KOPT-K1 (cell line): ENCODE results near the gene GKN2.

Experiments used
- H3K27ac ChIP-seq: fragments of 200-600 bp; sonication (generic); 2 replicates; pipeline ENCODE4 v1.5.1; 2016; ENCODE audit warnings: antibody characterized with exemption, mild to moderate bottlenecking, low read depth, low read length; ENCODE audit not compliant: poor library complexity, severe bottlenecking
- H3K36me3 ChIP-seq: fragments of 200-600 bp; sonication (generic); 2 replicates; pipeline ENCODE4 v1.5.1; 2017; ENCODE audit warnings: antibody characterized with exemption, mild to moderate bottlenecking, low read length, moderate library complexity; ENCODE audit not compliant: insufficient read depth
- H3K9me3 ChIP-seq: fragments of 200-600 bp; sonication (generic); 2 replicates; pipeline ENCODE4 v1.5.1; 2017; ENCODE audit warnings: antibody characterized with exemption, low read length, mild to moderate bottlenecking; ENCODE audit not compliant: insufficient read depth, poor library complexity, severe bottlenecking

The GKN2 gene

DNA sequence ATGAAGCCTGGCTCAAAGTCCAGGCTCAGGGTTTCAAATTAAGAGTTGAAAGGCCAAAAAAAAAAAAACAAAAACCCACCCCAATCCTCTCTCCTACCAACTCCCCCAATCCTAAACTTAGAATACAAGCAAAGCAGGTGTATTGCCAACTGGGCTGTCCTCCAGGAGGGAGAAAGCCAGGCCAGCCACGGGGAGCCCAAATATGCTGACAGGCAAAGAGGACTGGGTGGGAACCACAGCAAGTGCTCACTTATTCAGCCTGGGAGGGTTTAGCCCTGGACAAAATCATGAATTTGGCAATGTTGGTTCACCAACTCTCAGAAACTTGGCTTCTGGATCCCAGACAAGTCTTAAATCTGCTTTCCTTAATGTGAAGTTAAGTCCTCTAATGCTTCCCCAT, 36.5 kb downstream of the GKN2 start:
- no peak overlapping the region for H3K27ac ChIP-seq
- no peaks in the 10 kb centered on the region for H3K36me3 ChIP-seq
- H3K9me3 ChIP-seq, result no peaks in the 10 kb centered on the region

DNA sequence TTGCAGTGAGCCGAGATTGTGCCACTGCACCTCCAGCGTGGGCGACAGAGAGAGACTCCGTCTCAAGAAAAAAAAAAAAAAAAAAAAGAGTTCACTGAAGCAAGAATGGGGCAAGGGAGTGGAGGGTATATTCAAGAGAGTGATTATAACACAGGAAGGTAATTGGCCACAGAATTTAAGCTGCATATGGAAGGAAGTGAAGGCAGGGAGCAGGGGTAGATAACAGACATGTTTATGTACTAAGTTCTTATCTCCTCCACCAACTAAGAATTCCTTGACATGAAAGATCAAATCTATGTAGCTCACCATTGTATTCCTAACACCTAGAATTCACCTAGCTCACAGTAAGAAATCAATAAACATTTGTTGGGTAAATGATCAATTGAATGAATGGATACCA, 37.3 kb downstream of the GKN2 start:
- H3K9me3 ChIP-seq, result no peaks in the 10 kb centered on the region
- H3K27ac ChIP-seq, result peak overlapping the region; percentile 96
- no peaks in the 10 kb centered on the region for H3K36me3 ChIP-seq

DNA sequence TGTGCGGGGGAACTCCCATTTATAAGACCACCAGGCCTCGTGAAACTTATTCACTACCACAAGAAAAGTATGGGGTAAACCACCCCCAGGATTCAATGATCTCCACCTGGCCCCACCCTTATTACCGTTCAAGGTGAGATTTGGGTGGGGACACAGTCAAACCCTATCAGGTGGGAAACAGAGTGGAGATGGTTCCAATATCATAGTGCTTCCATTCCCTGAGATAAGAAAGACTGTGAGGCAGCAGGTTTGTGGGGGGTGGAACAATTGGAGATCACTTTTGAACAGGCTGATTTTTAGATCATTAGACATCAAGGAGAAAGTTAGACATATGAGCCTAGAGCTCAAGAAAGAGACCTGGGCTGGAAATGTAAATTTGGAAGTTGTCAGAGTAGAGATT, 39.3 kb downstream of the GKN2 start:
- H3K27ac ChIP-seq, result peak overlapping the region; percentile 96
- no peaks in the 10 kb centered on the region for H3K36me3 ChIP-seq
- no peaks in the 10 kb centered on the region for H3K9me3 ChIP-seq

- no peaks in the 10 kb centered on the region for H3K9me3 ChIP-seq
- no peaks in the 10 kb centered on the region for H3K36me3 ChIP-seq
- H3K27ac ChIP-seq, result peak overlapping the region; percentile 96
Measured at GRCh38 chr2:68912732-68913131, 40.0 kb downstream of the GKN2 start.

DNA sequence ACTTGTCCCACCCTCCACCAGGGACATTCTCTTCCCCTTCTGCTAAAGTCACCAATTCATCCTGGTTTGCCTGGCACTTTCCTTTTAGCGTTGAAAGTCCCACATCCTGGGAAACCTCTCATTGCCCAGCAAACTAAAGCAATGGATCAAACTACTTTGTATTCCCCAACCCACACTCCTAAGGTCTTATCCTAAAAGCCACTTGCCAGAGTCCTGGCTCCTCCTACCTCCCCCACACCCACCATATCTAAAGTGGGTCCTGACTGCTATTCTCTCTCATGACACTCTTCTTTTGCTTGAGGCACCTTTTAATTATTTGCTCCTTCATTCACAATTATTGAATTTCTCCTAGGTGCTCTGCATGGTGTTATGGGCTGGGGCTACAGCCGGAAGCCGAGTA, 40.6 kb downstream of the GKN2 start:
- H3K27ac ChIP-seq, result peak overlapping the region; percentile 96
- no peaks in the 10 kb centered on the region for H3K36me3 ChIP-seq
- no peaks in the 10 kb centered on the region for H3K9me3 ChIP-seq

DNA sequence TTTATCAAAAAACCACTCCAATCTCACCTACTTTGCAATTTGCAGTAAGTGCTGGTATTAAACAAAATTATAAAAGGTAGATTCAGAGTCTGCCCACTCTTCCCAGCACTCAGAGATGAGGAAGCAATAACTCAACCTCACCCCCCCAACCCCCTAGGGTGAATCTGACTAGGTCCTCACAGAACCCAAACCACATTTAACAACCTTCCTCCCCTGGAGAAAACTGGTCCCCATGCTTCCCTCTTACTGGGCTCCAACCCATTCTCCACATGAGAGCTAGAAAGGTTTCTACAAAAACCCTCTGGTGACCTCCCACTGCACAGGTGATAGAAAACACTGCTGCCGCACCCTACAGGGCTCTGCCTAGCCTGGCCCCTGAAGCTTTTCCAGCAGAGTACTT, 41.0 kb downstream of the GKN2 start:
- Histone ChIP-seq H3K27ac (peak overlapping the region; percentile 96), H3K9me3 (no peaks in the 10 kb centered on the region), H3K36me3 (no peaks in the 10 kb centered on the region)

DNA sequence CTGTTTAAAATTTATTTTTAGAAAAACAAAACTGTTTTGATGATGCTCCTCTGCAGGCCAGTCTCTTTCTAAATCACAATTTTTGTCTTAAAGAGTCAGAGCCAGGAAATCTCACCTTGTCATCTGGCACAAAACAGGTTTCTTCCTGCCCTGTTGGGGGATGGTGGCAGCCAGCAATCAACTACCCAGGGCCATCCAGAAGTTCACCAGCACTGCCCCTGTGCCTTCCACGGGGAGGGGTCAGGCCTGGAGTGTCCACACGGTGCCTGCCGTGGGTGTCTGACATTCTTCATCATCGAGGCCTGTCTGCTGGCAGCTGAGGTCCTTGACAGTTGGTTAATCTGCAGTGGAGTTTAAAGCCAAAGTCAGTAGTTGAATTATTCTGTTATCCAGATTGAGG, 41.4 kb downstream of the GKN2 start:
- no peaks in the 10 kb centered on the region for H3K36me3 ChIP-seq
- H3K27ac ChIP-seq, result peak overlapping the region; percentile 96
- H3K9me3 ChIP-seq, result no peaks in the 10 kb centered on the region

- H3K36me3 ChIP-seq, result no peaks in the 10 kb centered on the region
- H3K9me3 ChIP-seq, result no peaks in the 10 kb centered on the region
- peak overlapping the region; percentile 96 for H3K27ac ChIP-seq
Measured at GRCh38 chr2:68909793-68910674, 42.7 kb downstream of the GKN2 start.

GRCh38 chr2:68908392-68908970, 44.2 kb downstream of the GKN2 start:
- no peaks in the 10 kb centered on the region for H3K36me3 ChIP-seq
- H3K27ac ChIP-seq, result peak overlapping the region; percentile 96
- H3K9me3 ChIP-seq, result no peaks in the 10 kb centered on the region

GRCh38 chr2:68907920-68908253, 44.8 kb downstream of the GKN2 start:
- Histone ChIP-seq H3K9me3 (no peaks in the 10 kb centered on the region), H3K36me3 (no peaks in the 10 kb centered on the region), H3K27ac (peak overlapping the region; percentile 96)

DNA sequence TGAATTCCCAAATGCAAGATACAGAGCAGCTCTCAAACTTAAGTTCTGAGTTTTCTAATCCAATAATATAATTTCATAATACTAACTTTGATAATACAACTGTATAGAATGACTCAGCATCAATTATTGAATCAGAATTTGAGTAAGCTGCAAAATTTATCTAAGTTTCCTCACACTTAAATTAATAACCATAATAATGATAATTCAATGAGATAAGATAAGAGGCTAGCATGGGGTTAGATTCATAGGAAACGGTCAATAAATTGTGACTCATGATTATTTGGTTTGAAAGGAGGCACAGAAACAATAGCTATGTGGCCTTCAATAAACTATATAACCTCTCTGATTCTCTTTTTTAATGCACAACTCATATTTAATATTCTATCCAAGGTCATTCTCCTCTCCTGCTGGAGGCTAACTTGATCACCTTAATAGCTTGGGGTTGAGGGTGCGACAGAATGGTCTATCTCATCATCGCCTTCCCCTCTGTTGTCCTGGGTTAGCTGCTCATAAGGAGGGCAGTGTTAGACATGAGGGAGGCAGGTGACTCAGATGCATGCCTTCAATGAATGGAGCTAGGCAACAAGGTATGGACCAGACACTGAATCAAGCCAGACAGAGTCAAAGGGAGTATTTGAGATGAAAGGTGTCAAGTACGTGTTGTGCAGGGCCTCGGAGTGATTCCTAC, 45.3 kb downstream of the GKN2 start:
- Histone ChIP-seq H3K36me3 (no peaks in the 10 kb centered on the region; the same call in 1 of the 2 replicates), H3K27ac (peak overlapping the region; percentile 96), H3K9me3 (peaks cover 4% of the 10 kb centered on the region)

DNA sequence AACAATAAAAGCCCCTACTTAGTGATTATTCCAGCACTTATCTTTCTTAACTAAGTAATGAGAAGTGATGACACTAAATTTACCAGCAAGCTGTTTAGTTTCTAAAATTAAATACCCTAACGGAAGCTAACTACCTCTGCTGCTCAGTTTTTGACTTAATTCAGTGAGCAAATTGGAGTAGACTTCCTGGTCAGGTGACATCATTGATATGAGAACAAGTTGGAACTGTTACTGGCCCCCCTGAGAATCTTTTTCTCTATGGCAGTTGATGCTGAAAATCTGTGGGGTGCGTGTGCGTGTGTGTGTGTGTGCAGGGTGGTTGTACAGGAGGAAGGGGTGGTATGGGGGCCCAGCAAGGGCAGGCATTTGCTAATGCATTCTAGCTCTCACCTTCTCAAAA, 46.0 kb downstream of the GKN2 start:
- peaks cover 10% of the 10 kb centered on the region for H3K9me3 ChIP-seq
- no peaks in the 10 kb centered on the region; the same call in 1 of the 2 replicates for H3K36me3 ChIP-seq
- peak overlapping the region; percentile 96 for H3K27ac ChIP-seq

GRCh38 chr2:68905116-68905515, 47.6 kb downstream of the GKN2 start:
- Histone ChIP-seq H3K27ac (no peak overlapping the region), H3K9me3 (peaks cover 26% of the 10 kb centered on the region), H3K36me3 (no peaks in the 10 kb centered on the region; the same call in 1 of the 2 replicates)

GRCh38 chr2:68901561-68901960, 51.1 kb downstream of the GKN2 start:
- H3K36me3 ChIP-seq, result no peaks in the 10 kb centered on the region; the same call in 1 of the 2 replicates
- H3K27ac ChIP-seq, result no peak overlapping the region
- H3K9me3 ChIP-seq, result peaks cover 27% of the 10 kb centered on the region

- no peak overlapping the region for H3K27ac ChIP-seq
- H3K9me3 ChIP-seq, result peaks cover 27% of the 10 kb centered on the region
- H3K36me3 ChIP-seq, result no peaks in the 10 kb centered on the region; the same call in 1 of the 2 replicates
Measured at GRCh38 chr2:68901199-68901514, 51.5 kb downstream of the GKN2 start.
